NCI-H748 (cell line): ENCODE measurements around the gene ARPIN.

ENCODE experiments used
- DNase-seq: peaks from one replicate; lab custom pipeline; 2025; ENCODE audit not compliant: unreplicated experiment; lab: John Stamatoyannopoulos, UW

Gene ARPIN

GRCh38 chr15:89845305-89845893, 67.4 kb downstream of the ARPIN start:
- no peak for DNase-seq
